A549 (cell line): Measurements from ENCODE around the gene CLCNKA.
A peak's percentile ranks its signal among the peaks of the same experiment; 100 is the strongest.

Experiments
- CBX2 ChIP-seq: fragments of 200-600 bp; sonication (generic); IDR thresholded peaks from 2 replicates; pipeline ENCODE4 v1.6.1; 2016; ENCODE audit warnings: low read depth, mild to moderate bottlenecking, borderline replicate concordance
- EP300 ChIP-seq, 2 experiments: fragments of >200 bp; sonication (Bioruptor Twin); formaldehyde crosslinking; IDR thresholded peaks; 2 replicates in 1 of 2; 3 replicates in 1 of 2; pipeline ENCODE4 v1.6.1; 2016 to 2017
- FOXS1 ChIP-seq: fragments of 250-450 bp; sonication (Bioruptor Pico); IDR thresholded peaks from 2 replicates; pipeline ENCODE4 v1.5.0; 2020; ENCODE audit warnings: mild to moderate bottlenecking, moderate library complexity
- KDM1A ChIP-seq: fragments of 200-600 bp; sonication (generic); IDR thresholded peaks from 2 replicates; pipeline ENCODE4 v1.6.1; 2016; ENCODE audit warnings: low read depth, mild to moderate bottlenecking
- MYC ChIP-seq: IDR thresholded peaks from 2 replicates; pipeline ENCODE4 v1.6.1; 2012; ENCODE audit warnings: mild to moderate bottlenecking, inconsistent platforms, low read length, improper control_type of control experiment, borderline replicate concordance
- POLR2A ChIP-seq: IDR thresholded peaks from 2 replicates; pipeline ENCODE4 v1.6.1; 2012; ENCODE audit warnings: mild to moderate bottlenecking, low read length
- POLR2AphosphoS2 ChIP-seq: conservative IDR thresholded peaks from 2 replicates; pipeline ENCODE4 v1.6.1; 2012; ENCODE audit warnings: low read length, improper control_type of control experiment, inconsistent platforms
- TF ChIP-seq, protein P1 (sequence below): fragments of >200 bp; sonication (Bioruptor Twin); formaldehyde crosslinking; IDR thresholded peaks from 3 replicates; pipeline ENCODE4 v1.5.1; 2016
- TF ChIP-seq, protein P2 (sequence below): IDR thresholded peaks from 2 replicates; pipeline ENCODE4 v1.6.1; 2012
- TF ChIP-seq, protein P3 (sequence below): IDR thresholded peaks from 2 replicates; pipeline ENCODE4 v1.6.1; 2012

DNA sequence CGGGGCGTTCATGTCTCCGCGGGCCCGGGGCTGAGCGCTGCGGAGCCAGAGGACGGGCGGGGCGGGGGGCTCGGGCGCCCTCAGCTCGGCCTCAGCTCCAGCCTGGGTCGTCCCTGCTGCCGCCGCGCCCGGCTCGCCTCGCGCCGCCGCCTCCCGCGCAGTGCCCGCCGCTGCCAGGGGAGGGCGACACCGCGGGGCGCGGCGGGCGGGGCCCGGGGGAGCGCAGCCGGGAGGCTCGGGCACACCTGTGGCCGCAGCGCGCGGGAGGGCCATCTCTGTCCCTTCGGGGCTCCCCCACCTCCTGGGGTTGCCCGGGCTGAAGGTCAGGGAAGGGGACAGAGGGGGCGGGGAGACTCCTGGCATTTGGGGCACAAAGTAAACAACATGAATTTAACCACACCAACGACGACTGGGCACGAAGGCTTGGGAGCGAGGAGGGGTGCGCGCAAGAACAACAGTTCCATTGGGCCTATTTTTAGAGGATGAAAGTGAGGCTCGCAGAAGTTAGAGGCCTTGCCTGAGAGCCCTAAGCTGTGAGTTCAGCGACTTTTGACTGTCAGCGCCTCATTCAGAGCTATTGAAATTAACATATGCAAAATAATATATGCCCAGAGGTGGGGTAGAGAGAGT, 51.8 kb downstream of the CLCNKA start, which contains the start of gene FAM131C:
- TF ChIP-seq, protein P1, sequence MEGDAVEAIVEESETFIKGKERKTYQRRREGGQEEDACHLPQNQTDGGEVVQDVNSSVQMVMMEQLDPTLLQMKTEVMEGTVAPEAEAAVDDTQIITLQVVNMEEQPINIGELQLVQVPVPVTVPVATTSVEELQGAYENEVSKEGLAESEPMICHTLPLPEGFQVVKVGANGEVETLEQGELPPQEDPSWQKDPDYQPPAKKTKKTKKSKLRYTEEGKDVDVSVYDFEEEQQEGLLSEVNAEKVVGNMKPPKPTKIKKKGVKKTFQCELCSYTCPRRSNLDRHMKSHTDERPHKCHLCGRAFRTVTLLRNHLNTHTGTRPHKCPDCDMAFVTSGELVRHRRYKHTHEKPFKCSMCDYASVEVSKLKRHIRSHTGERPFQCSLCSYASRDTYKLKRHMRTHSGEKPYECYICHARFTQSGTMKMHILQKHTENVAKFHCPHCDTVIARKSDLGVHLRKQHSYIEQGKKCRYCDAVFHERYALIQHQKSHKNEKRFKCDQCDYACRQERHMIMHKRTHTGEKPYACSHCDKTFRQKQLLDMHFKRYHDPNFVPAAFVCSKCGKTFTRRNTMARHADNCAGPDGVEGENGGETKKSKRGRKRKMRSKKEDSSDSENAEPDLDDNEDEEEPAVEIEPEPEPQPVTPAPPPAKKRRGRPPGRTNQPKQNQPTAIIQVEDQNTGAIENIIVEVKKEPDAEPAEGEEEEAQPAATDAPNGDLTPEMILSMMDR: peak; percentile 65
- TF ChIP-seq POLR2A (0 out of 2 replicates have a peak, but pooled peaks have one; percentile 22), KDM1A (no peak), EP300 (IDR thresholded peaks at IDR 0.05) (no peak), POLR2AphosphoS2 (no peak), MYC (no peak), FOXS1 (no peak), CBX2 (no peak)
- TF ChIP-seq, protein P2, sequence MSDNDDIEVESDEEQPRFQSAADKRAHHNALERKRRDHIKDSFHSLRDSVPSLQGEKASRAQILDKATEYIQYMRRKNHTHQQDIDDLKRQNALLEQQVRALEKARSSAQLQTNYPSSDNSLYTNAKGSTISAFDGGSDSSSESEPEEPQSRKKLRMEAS: peak; percentile 44; the same call in 1 of the 2 replicates
- TF ChIP-seq, protein P3, sequence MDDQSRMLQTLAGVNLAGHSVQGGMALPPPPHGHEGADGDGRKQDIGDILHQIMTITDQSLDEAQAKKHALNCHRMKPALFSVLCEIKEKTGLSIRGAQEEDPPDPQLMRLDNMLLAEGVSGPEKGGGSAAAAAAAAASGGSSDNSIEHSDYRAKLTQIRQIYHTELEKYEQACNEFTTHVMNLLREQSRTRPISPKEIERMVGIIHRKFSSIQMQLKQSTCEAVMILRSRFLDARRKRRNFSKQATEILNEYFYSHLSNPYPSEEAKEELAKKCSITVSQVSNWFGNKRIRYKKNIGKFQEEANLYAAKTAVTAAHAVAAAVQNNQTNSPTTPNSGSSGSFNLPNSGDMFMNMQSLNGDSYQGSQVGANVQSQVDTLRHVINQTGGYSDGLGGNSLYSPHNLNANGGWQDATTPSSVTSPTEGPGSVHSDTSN: no peak
